Neutrophil (primary cell): ENCODE measurements around the gene NOS3.

Experiments used
- H3K27ac ChIP-seq: fragments of 200-600 bp; sonication (generic); 2 replicates; pipeline ENCODE4 v1.5.1; 2016; ENCODE audit warnings: mild to moderate bottlenecking, moderate library complexity
- H3K27me3 ChIP-seq: fragments of 200-600 bp; sonication (generic); 2 replicates; pipeline ENCODE4 v1.6.0; 2016; ENCODE audit warnings: mild to moderate bottlenecking
- H3K36me3 ChIP-seq: fragments of 200-600 bp; sonication (generic); 2 replicates; pipeline ENCODE4 v1.5.1; 2017
- H3K4me1 ChIP-seq, 2 experiments: fragments of 200-600 bp in 1 of 2; sonication (generic) in 1 of 2; 1 replicate in 1 of 2; 2 replicates in 1 of 2; pipeline versions ENCODE4 v1.5.1 to v1.6.1; 2013 to 2016; ENCODE audit warnings: low read depth in 1 of 2, low read length in 1 of 2, mild to moderate bottlenecking in 1 of 2, moderate library complexity in 1 of 2; ENCODE audit not compliant: control insufficient read depth in 1 of 2, insufficient read depth in 1 of 2
- H3K4me3 ChIP-seq, 2 experiments: fragments of 200-600 bp in 1 of 2; sonication (generic) in 1 of 2; 1 replicate in 1 of 2; 2 replicates in 1 of 2; pipeline ENCODE4 v1.5.1; 2013 to 2016; ENCODE audit warnings: low read depth in 1 of 2, low read length in 1 of 2, mild to moderate bottlenecking in 1 of 2, moderate library complexity in 1 of 2
- H3K9me3 ChIP-seq: fragments of 200-600 bp; sonication (generic); 2 replicates; pipeline ENCODE4 v1.5.1; 2016
- TF ChIP-seq, protein P1 (sequence below): fragments of 200-600 bp; sonication (generic); IDR thresholded peaks from 2 replicates; pipeline ENCODE4 v1.5.1; 2016; ENCODE audit warnings: antibody characterized with exemption

The NOS3 gene

GRCh38 chr7:151062399-151063211 lies 71.8 kb downstream of the NOS3 start:
- TF ChIP-seq, protein P1, sequence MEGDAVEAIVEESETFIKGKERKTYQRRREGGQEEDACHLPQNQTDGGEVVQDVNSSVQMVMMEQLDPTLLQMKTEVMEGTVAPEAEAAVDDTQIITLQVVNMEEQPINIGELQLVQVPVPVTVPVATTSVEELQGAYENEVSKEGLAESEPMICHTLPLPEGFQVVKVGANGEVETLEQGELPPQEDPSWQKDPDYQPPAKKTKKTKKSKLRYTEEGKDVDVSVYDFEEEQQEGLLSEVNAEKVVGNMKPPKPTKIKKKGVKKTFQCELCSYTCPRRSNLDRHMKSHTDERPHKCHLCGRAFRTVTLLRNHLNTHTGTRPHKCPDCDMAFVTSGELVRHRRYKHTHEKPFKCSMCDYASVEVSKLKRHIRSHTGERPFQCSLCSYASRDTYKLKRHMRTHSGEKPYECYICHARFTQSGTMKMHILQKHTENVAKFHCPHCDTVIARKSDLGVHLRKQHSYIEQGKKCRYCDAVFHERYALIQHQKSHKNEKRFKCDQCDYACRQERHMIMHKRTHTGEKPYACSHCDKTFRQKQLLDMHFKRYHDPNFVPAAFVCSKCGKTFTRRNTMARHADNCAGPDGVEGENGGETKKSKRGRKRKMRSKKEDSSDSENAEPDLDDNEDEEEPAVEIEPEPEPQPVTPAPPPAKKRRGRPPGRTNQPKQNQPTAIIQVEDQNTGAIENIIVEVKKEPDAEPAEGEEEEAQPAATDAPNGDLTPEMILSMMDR = no peak
- no peaks in the 10 kb centered on the region for H3K9me3 ChIP-seq
- peaks cover 38% of the 10 kb centered on the region for H3K36me3 ChIP-seq
- no peak overlapping the region for H3K4me3 ChIP-seq
- no peaks in the 10 kb centered on the region for H3K27me3 ChIP-seq
- peaks cover 24 to 27% of the 10 kb centered on the region in 2 experiments for H3K4me1 ChIP-seq
- H3K27ac ChIP-seq = no peak overlapping the region

DNA sequence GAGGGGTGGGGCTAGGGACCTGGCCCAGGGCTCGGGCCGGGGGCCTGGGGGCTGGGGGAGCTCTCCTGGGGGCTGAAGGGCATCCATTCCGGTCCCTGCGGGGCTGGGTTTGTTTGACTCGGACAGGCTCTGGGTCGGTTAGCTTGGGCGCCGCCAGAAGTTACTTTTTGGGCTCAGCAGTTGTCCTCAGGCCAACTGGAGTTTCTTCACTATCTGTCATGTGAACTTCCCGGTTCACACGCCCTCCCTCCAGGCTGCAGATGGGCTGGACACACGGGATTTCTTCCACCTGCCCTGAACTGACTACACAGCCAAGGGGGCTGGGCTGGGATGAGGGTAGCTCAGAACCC lies 72.4 kb downstream of the NOS3 start:
- H3K36me3 ChIP-seq = peaks cover 44% of the 10 kb centered on the region
- no peaks in the 10 kb centered on the region for H3K9me3 ChIP-seq
- H3K27me3 ChIP-seq = no peaks in the 10 kb centered on the region
- no peak overlapping the region for H3K27ac ChIP-seq
- TF ChIP-seq, protein P1 = no peak
- peaks cover 22 to 25% of the 10 kb centered on the region in 2 experiments for H3K4me1 ChIP-seq
- no peak overlapping the region for H3K4me3 ChIP-seq
